WTC11 (cell line): ENCODE measurements around the gene SF3B1. TPM values are rescaled to one million over a fixed set of nuclear protein-coding genes. Genes with fewer than 3 reads are reported as not detected.

Source experiments
- ATAC-seq: fragments of 200-7000 bp; cut with Tn5 transposase; 2 replicates; pipeline ENCODE4 v1.10.0; 2021; ENCODE audit warnings: mild to moderate bottlenecking, moderate library complexity
- CTCF ChIA-PET: fragments of 300-600 bp; sonication (Branson Sonifier 250); formaldehyde crosslinking; loops from one replicate; lab custom pipeline; 2021; ENCODE audit warnings: antibody characterized with exemption; lab: Charles Lee
- POLR2A ChIA-PET: fragments of 350-600 bp; sonication (Branson Sonifier 250); formaldehyde crosslinking; loops from one replicate; lab custom pipeline; 2021; ENCODE audit warnings: antibody characterized with exemption; lab: Charles Lee
- DNase-seq: peaks from one replicate; pipeline ENCODE4 v3.0.0; 2021; ENCODE audit warnings: low spot score
- H3K27ac Mint-ChIP-seq: 2 replicates; pipeline ENCODE4 v1.8.0; 2021; ENCODE audit warnings: mixed read lengths
- H3K27me3 Mint-ChIP-seq: 2 replicates; pipeline ENCODE4 v1.8.0; 2021; ENCODE audit warnings: low read depth, mild to moderate bottlenecking, moderate library complexity, mixed read lengths
- H3K36me3 Mint-ChIP-seq: 2 replicates; pipeline ENCODE4 v1.8.0; 2021; ENCODE audit warnings: mixed read lengths
- H3K4me1 Mint-ChIP-seq: 2 replicates; pipeline ENCODE4 v1.8.0; 2022; ENCODE audit warnings: mixed read lengths
- H3K4me3 Mint-ChIP-seq: 2 replicates; pipeline ENCODE4 v1.8.0; 2021; ENCODE audit warnings: mild to moderate bottlenecking, moderate library complexity, mixed read lengths
- H3K9me3 Mint-ChIP-seq: 2 replicates; pipeline ENCODE4 v1.8.0; 2021; ENCODE audit warnings: mixed read lengths
- ARID4B ChIP-seq: sonication (generic); formaldehyde crosslinking; IDR thresholded peaks from 2 replicates; pipeline ENCODE4 v1.8.0; 2023; ENCODE audit warnings: missing genetic modification reagents, mild to moderate bottlenecking, borderline replicate concordance
- CTCF ChIP-seq: fragments of 200-600 bp; IDR thresholded peaks from 2 replicates; pipeline ENCODE4 v1.8.0; 2022; ENCODE audit warnings: antibody characterized with exemption
- ELF4 ChIP-seq: sonication (generic); formaldehyde crosslinking; IDR thresholded peaks from 2 replicates; pipeline ENCODE4 v1.8.1; 2022; ENCODE audit warnings: low read depth, mild to moderate bottlenecking, moderate library complexity, missing genetic modification reagents
- FOXK1 ChIP-seq: sonication (generic); formaldehyde crosslinking; IDR thresholded peaks from 2 replicates; pipeline ENCODE4 v1.8.0; 2022; ENCODE audit warnings: mild to moderate bottlenecking, moderate library complexity, missing genetic modification reagents
- FOXP1 ChIP-seq: sonication (generic); formaldehyde crosslinking; IDR thresholded peaks from 2 replicates; pipeline ENCODE4 v1.8.0; 2022; ENCODE audit warnings: missing genetic modification reagents, mild to moderate bottlenecking, moderate library complexity, borderline replicate concordance
- MAX ChIP-seq: sonication (generic); formaldehyde crosslinking; IDR thresholded peaks from 2 replicates; pipeline ENCODE4 v1.8.0; 2022; ENCODE audit warnings: mild to moderate bottlenecking, missing genetic modification reagents
- NFYB ChIP-seq: sonication (generic); formaldehyde crosslinking; conservative IDR thresholded peaks from 2 replicates; pipeline ENCODE4 v1.8.0; 2022; ENCODE audit warnings: low read depth, missing genetic modification reagents
- OVOL2 ChIP-seq: fragments of 250-450 bp; sonication (Bioruptor Pico); IDR thresholded peaks from 2 replicates; pipeline ENCODE4 v1.9.0; 2021; ENCODE audit warnings: mild to moderate bottlenecking, borderline replicate concordance
- RELA ChIP-seq: sonication (generic); formaldehyde crosslinking; IDR thresholded peaks from 2 replicates; pipeline ENCODE4 v1.8.1; 2022; ENCODE audit warnings: missing genetic modification reagents, mild to moderate bottlenecking, borderline replicate concordance
- TP53 ChIP-seq: sonication (generic); formaldehyde crosslinking; IDR thresholded peaks from 2 replicates; pipeline ENCODE4 v1.8.1; 2023; ENCODE audit warnings: mild to moderate bottlenecking, missing genetic modification reagents
- ZSCAN18 ChIP-seq: fragments of 250-450 bp; sonication (Bioruptor Pico); IDR thresholded peaks from 2 replicates; pipeline ENCODE4 v2.1.2; 2022; ENCODE audit warnings: mild to moderate bottlenecking, moderate library complexity
- total RNA-seq: library from RNA; stranded (reverse); gene quantifications from 3 replicates; pipeline ENCODE4 v1.2.3, GENCODE V29; 2021
- TF ChIP-seq, protein P1 (sequence below): sonication (generic); formaldehyde crosslinking; IDR thresholded peaks from 2 replicates; pipeline ENCODE4 v1.8.1; 2023; ENCODE audit warnings: mild to moderate bottlenecking, missing genetic modification reagents, borderline replicate concordance
- TF ChIP-seq, protein P2 (sequence below): sonication (generic); formaldehyde crosslinking; IDR thresholded peaks from 2 replicates; pipeline ENCODE4 v1.8.1; 2023; ENCODE audit warnings: mild to moderate bottlenecking, moderate library complexity, missing genetic modification reagents
- TF ChIP-seq, protein P3 (sequence below): sonication (generic); formaldehyde crosslinking; IDR thresholded peaks from 2 replicates; pipeline ENCODE4 v1.8.0; 2022; ENCODE audit warnings: missing genetic modification reagents
- TF ChIP-seq, protein P4 (sequence below): fragments of 250-450 bp; sonication (Bioruptor Pico); IDR thresholded peaks from 2 replicates; pipeline ENCODE4 v1.9.0; 2021; ENCODE audit warnings: mild to moderate bottlenecking, borderline replicate concordance

SF3B1 gene
- total RNA-seq, 1 experiment from 2014 or later = 321 TPM

DNA sequence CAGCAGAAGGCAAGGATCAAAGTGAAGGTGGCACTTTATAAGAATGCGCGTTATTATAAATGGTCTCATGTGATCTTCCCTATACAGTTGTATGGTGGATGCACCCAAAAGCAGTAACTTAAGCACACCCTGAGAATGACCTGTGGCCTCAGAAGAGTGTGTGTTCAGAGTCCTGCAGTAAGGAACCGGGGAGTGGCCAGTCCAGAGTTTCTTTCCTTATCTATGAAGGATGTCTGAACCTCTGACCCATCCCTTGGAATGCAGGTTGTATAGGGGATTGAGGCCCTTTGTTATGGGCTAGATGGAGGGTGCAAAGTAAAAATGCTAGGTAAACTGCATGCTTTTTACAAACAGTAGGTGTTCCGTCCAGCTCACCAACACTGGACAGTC is 80.7 kb downstream of the SF3B1 start:
- peaks cover 5% of the 10 kb centered on the region; the same call in 1 of the 2 replicates for H3K4me1 Mint-ChIP-seq
- TF ChIP-seq, protein P1, sequence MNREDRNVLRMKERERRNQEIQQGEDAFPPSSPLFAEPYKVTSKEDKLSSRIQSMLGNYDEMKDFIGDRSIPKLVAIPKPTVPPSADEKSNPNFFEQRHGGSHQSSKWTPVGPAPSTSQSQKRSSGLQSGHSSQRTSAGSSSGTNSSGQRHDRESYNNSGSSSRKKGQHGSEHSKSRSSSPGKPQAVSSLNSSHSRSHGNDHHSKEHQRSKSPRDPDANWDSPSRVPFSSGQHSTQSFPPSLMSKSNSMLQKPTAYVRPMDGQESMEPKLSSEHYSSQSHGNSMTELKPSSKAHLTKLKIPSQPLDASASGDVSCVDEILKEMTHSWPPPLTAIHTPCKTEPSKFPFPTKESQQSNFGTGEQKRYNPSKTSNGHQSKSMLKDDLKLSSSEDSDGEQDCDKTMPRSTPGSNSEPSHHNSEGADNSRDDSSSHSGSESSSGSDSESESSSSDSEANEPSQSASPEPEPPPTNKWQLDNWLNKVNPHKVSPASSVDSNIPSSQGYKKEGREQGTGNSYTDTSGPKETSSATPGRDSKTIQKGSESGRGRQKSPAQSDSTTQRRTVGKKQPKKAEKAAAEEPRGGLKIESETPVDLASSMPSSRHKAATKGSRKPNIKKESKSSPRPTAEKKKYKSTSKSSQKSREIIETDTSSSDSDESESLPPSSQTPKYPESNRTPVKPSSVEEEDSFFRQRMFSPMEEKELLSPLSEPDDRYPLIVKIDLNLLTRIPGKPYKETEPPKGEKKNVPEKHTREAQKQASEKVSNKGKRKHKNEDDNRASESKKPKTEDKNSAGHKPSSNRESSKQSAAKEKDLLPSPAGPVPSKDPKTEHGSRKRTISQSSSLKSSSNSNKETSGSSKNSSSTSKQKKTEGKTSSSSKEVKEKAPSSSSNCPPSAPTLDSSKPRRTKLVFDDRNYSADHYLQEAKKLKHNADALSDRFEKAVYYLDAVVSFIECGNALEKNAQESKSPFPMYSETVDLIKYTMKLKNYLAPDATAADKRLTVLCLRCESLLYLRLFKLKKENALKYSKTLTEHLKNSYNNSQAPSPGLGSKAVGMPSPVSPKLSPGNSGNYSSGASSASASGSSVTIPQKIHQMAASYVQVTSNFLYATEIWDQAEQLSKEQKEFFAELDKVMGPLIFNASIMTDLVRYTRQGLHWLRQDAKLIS = no peak
- TF ChIP-seq ZSCAN18 (CRISPR knock-in tag) = no peak
- TF ChIP-seq TP53 = no peak
- no peak for TF ChIP-seq NFYB (CRISPR knock-in tag)
- no peak for TF ChIP-seq FOXK1 (CRISPR knock-in tag)
- TF ChIP-seq CTCF = no peak
- TF ChIP-seq ELF4 = no peak
- TF ChIP-seq, protein P2, sequence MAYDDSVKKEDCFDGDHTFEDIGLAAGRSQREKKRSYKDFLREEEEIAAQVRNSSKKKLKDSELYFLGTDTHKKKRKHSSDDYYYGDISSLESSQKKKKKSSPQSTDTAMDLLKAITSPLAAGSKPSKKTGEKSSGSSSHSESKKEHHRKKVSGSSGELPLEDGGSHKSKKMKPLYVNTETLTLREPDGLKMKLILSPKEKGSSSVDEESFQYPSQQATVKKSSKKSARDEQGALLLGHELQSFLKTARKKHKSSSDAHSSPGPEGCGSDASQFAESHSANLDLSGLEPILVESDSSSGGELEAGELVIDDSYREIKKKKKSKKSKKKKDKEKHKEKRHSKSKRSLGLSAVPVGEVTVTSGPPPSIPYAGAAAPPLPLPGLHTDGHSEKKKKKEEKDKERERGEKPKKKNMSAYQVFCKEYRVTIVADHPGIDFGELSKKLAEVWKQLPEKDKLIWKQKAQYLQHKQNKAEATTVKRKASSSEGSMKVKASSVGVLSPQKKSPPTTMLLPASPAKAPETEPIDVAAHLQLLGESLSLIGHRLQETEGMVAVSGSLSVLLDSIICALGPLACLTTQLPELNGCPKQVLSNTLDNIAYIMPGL = no peak
- no peak for TF ChIP-seq ARID4B
- no peak for TF ChIP-seq MAX
- TF ChIP-seq, protein P3, sequence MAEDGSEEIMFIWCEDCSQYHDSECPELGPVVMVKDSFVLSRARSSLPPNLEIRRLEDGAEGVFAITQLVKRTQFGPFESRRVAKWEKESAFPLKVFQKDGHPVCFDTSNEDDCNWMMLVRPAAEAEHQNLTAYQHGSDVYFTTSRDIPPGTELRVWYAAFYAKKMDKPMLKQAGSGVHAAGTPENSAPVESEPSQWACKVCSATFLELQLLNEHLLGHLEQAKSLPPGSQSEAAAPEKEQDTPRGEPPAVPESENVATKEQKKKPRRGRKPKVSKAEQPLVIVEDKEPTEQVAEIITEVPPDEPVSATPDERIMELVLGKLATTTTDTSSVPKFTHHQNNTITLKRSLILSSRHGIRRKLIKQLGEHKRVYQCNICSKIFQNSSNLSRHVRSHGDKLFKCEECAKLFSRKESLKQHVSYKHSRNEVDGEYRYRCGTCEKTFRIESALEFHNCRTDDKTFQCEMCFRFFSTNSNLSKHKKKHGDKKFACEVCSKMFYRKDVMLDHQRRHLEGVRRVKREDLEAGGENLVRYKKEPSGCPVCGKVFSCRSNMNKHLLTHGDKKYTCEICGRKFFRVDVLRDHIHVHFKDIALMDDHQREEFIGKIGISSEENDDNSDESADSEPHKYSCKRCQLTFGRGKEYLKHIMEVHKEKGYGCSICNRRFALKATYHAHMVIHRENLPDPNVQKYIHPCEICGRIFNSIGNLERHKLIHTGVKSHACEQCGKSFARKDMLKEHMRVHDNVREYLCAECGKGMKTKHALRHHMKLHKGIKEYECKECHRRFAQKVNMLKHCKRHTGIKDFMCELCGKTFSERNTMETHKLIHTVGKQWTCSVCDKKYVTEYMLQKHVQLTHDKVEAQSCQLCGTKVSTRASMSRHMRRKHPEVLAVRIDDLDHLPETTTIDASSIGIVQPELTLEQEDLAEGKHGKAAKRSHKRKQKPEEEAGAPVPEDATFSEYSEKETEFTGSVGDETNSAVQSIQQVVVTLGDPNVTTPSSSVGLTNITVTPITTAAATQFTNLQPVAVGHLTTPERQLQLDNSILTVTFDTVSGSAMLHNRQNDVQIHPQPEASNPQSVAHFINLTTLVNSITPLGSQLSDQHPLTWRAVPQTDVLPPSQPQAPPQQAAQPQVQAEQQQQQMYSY = no peak
- TF ChIP-seq OVOL2 (CRISPR knock-in tag) = no peak
- TF ChIP-seq, protein P4, sequence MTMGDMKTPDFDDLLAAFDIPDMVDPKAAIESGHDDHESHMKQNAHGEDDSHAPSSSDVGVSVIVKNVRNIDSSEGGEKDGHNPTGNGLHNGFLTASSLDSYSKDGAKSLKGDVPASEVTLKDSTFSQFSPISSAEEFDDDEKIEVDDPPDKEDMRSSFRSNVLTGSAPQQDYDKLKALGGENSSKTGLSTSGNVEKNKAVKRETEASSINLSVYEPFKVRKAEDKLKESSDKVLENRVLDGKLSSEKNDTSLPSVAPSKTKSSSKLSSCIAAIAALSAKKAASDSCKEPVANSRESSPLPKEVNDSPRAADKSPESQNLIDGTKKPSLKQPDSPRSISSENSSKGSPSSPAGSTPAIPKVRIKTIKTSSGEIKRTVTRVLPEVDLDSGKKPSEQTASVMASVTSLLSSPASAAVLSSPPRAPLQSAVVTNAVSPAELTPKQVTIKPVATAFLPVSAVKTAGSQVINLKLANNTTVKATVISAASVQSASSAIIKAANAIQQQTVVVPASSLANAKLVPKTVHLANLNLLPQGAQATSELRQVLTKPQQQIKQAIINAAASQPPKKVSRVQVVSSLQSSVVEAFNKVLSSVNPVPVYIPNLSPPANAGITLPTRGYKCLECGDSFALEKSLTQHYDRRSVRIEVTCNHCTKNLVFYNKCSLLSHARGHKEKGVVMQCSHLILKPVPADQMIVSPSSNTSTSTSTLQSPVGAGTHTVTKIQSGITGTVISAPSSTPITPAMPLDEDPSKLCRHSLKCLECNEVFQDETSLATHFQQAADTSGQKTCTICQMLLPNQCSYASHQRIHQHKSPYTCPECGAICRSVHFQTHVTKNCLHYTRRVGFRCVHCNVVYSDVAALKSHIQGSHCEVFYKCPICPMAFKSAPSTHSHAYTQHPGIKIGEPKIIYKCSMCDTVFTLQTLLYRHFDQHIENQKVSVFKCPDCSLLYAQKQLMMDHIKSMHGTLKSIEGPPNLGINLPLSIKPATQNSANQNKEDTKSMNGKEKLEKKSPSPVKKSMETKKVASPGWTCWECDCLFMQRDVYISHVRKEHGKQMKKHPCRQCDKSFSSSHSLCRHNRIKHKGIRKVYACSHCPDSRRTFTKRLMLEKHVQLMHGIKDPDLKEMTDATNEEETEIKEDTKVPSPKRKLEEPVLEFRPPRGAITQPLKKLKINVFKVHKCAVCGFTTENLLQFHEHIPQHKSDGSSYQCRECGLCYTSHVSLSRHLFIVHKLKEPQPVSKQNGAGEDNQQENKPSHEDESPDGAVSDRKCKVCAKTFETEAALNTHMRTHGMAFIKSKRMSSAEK = no peak
- no peak for TF ChIP-seq RELA (CRISPR knock-in tag)
- TF ChIP-seq FOXP1 (CRISPR knock-in tag) = no peak

More for the DNA sequence above, 80.7 kb downstream of the SF3B1 start:
- DNase-seq = no peak
- Mint-ChIP-seq H3K27me3 (peaks cover 88% of the 10 kb centered on the region), H3K36me3 (no peaks in the 10 kb centered on the region), H3K4me3 (no peak overlapping the region), H3K9me3 (peaks cover 5% of the 10 kb centered on the region), H3K27ac (no peak overlapping the region)
- POLR2A ChIA-PET = no interaction called here
- CTCF ChIA-PET = no interaction called here
- no peak for ATAC-seq
